ENCODE measurements around the gene HPSE2.

GRCh38 chr10:98951269-98952000 lies 284.2 kb downstream of the HPSE2 start:
- TF ChIP-seq CTCF (conservative IDR thresholded peaks at IDR 0.05) (no peak), EZH2 (IDR thresholded peaks at IDR 0.05; ENCODE audit: low read depth) (no peak)

All from PC-9 (cell line).